Stimulated activated CD4-positive, alpha-beta T cell treated with anti-CD3 and anti-CD28 coated beads, Interleukin-1b, Interleukin-23, amount 100 ng/mL, for 48 hours (primary cell): Measurements from ENCODE around the gene ATP13A2.
A peak's percentile ranks its signal among the peaks of the same experiment; 100 is the strongest.

Experiments used
- DNase-seq: peaks from one replicate; pipeline ENCODE4 v3.0.0-alpha.2; 2020

Gene ATP13A2, protein sequence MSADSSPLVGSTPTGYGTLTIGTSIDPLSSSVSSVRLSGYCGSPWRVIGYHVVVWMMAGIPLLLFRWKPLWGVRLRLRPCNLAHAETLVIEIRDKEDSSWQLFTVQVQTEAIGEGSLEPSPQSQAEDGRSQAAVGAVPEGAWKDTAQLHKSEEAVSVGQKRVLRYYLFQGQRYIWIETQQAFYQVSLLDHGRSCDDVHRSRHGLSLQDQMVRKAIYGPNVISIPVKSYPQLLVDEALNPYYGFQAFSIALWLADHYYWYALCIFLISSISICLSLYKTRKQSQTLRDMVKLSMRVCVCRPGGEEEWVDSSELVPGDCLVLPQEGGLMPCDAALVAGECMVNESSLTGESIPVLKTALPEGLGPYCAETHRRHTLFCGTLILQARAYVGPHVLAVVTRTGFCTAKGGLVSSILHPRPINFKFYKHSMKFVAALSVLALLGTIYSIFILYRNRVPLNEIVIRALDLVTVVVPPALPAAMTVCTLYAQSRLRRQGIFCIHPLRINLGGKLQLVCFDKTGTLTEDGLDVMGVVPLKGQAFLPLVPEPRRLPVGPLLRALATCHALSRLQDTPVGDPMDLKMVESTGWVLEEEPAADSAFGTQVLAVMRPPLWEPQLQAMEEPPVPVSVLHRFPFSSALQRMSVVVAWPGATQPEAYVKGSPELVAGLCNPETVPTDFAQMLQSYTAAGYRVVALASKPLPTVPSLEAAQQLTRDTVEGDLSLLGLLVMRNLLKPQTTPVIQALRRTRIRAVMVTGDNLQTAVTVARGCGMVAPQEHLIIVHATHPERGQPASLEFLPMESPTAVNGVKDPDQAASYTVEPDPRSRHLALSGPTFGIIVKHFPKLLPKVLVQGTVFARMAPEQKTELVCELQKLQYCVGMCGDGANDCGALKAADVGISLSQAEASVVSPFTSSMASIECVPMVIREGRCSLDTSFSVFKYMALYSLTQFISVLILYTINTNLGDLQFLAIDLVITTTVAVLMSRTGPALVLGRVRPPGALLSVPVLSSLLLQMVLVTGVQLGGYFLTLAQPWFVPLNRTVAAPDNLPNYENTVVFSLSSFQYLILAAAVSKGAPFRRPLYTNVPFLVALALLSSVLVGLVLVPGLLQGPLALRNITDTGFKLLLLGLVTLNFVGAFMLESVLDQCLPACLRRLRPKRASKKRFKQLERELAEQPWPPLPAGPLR

DNA sequence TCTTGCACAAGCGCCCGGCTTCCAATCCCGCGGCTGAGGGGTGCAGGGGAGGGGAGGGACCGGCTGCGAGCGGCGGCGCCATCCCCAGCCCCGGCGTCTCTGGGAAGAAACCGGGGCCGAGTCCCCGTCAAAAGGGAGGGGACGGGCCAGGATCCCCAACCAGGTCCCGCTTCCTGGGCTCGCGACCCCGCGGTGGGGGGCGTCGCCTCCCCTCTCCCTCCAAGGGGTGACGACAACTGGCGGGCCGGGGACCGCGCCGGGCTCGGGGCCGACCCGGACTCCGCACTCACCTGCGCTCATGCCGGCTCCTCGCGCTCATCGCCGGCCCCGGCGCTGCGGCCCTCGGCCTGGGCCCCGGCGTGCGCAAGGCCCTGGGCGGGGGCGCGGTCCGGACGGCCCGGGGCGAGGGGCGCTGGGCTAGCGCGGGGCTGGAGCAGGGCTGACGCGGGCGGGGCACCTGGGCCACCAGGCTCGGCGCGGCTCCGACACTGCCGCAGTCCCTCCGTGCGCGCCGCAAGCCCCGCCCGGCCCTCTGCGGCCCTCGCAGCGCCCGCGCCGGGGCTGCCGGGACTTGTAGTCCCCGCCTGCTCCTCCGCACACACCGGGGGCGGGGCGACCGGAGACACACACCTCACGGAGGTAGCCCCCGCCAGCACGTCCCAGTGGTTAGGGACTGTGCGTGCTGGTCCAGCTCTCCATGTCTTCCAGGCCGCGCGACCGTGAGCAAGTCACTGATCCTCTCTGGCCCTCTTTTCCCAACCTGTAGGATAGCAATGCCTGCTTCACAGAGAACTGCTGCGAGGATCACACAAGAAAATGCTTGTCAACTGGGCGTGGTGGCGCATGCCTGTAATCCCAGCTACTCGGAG, at the start of gene ATP13A2:
Gene ATP13A2, minus strand, starts transcription at position 490 of the 869 bp plus-strand sequence. Its CDS starts 190 bp downstream, at position 300.
- peak; percentile 78 for DNase-seq

DNA sequence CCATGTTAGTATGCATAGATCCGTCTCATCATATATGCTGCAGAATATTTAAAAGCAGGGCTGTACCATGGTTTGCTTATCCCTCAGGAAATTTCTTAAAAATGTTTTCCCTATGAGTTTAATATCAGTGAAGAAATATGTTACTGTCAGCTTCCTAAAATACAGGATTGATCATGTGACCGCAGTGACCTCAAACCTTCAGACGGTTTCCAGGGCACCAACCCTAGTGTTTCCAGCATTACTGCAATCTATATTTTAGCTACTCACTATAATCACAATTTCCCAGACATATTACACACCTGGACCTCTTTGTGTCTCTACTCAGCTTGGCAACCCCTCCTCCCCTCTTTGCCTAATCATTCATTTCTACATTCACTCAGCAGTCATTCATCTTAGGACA, 49.8 kb upstream of the ATP13A2 start:
- no peak for DNase-seq

DNA sequence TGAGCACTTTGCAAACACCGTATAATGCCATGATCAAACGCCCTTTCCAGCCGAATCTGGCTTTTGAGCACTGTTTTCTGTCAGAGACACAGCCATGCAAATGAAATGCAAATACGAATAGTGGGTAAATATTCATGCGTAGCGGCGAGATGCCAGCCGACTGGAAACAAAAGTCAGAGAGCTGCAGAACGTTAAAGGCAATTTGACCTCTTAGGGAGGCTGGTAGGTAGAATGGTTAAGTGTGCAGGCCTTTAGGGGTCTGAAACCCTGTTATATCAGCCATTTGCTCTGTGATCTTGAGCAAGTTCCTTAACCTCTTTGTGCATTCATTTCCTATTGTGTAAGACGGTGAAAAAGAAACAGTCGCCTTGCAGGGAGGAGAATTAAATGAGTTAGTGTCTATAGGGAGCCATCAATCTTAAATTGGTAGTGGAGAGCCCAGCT, 48.6 kb upstream of the ATP13A2 start:
- DNase-seq = no peak

DNA sequence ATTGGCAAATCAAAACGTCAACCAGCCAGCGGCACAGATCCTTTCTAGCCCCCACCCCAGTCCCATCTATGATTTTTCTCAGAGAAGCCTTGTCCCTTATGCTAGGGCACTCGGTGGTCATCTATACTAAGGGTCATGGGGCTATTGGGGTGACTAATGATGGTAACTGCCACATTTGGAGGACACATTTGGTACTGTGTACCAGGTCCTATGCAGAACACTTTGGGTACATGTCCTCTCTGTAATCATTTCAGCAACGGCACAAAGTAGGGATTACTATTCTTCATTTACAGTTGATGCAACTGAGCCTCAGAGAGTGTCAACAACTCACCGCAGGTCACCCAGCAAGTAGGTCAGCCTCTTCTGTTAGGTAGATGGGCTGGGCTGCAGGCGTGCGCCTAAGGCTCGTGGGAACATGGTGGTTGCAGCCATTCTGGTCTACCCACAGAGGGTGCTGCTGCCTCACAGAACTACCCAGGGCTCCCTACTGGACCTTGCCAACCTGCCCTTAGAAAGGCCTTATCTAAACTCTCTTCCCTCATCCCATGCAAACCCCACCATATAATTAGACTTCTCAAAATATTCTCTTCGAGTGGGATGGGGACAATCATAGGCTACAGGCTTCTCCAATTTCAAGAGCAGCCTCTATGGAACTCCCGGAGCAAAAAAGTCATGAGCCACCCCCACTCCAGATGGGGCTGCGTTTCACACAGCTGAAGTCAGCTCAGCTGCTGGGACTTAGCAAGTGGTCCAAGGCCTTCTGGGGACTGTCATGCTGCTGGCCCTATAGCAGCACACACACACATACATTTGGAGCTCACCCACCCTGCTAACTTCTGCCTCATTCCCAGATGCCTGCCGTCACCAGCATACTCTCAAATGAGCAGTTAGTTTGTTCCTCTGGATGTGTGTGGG, 47.9 kb upstream of the ATP13A2 start:
- peak; percentile 43 for DNase-seq

DNA sequence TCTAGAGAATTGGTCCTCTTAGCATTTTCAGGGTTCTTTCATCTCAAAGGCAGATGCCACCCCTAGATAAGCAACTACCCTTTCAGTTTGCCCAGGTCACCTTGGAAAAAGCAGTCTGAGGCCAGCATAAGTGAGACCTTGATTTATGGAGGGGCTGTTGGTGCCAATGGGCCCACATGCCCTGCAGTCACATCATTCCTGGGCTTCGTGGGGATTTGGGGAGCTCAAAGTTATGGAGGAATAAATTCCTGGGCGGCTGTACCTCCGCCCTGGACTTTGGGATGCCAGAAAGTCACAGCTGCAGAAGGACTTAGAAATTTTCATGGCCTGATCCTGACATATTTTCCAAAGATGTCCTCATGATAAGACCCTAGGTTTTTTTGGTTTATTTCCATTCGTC, 44.8 kb upstream of the ATP13A2 start:
- no peak for DNase-seq

DNA sequence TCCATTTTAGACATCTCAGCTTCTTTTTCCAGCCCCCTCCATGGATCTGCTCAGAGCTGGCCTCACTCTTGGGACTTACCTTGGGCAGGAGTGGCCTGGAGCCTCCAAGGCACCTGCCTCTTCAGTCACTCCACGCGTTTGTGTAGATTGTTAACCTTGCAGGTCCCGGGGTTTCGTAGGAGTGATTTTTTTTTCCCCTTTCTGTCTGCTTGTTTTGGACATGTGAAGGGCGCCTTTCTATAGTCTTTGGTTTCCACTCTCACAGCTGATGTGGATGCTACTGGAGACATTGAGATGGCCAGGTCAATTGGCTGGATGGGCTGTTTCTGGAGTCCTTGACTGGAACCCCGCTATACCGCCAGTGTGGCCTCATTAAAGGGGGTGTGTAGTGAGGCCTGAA, 44.1 kb upstream of the ATP13A2 start:
- no peak for DNase-seq

DNA sequence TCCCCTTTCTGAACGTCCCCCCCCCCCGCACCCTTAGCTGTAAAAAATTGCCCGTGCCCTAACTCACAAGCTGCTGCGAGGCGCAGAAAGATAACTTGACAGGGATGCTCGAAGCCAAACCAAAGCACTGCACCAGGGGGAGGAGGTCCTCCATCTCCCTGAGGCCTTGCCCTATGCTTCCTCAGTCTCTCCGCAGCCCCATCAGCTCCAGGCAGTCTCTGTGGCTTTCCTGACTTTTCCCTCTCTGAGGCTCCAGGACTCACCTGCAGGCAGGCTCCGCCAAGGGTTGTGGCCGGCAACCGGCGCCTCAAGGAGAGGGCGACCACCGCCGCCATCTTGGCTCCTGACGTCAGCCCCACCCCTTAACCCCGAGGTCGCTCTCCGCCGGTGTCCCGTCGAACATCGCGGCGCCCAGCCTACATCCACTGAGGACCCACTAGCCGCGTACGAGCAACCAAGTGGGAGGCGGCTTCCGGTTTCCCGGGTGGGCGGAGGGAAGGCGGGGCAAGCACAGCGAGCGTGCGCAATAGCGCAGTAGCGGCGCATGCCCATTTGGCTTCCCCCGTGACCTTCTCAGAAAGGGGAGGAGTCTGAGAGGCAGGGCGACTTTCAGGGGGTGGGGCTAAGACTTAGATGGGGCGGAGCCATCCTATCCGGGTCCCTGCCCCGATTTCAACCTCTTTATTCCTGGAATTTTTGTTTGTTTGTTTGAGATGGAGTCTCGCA, 42.1 kb upstream of the ATP13A2 start, which contains the start of gene SDHB:
Gene SDHB, minus strand, starts transcription at position 348 of the 726 bp plus-strand sequence. Its CDS starts 13 bp downstream, at position 335.
- DNase-seq = peak; percentile 99

DNA sequence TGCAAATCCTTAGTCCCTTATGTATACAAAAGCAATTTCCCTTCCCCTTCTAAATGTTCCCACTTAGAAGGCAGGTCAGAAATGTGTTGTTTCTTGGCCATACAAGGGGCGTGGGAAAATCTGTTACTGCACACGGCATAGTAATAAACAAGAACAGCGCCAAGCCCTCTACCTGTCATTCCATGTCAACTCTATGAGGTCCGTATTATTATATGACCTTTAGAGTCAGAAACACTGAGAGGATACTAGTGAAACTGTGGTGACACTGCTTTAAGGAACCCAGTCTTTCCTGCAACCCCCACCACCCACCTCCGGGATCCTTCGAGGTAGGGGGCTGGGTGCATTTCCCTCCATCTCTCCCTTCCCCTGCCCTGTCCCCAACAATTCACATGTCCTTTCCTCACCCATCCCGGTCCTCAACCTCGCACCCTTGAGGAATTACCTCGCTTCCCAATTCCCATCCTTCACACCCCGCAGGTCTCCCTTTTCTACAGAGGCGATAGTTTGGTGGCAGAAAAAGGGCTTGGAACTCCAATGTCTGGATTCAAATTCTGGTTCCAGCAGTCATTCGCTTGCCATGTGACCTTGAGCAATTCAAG, 41.5 kb upstream of the ATP13A2 start:
- no peak for DNase-seq

DNA sequence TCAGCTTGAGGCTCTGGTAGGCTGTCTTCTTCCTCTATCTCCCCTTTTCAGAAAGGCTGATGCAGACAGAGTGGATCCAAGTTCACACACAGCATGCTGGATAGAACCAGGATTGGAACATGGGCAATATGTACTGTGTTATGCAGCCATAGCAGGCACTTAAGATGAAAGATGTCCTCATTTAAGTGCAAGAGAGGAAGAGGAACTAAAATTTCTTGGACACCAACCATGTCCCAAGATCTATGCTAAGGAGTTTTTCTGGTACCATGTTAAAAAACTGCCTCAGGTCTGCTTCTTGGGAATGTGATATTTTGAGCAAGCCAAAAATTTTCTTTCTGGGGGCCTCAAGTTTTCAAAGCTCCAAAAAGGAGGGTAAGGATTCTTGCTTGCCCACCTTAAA, 40.9 kb upstream of the ATP13A2 start:
- DNase-seq = no peak

DNA sequence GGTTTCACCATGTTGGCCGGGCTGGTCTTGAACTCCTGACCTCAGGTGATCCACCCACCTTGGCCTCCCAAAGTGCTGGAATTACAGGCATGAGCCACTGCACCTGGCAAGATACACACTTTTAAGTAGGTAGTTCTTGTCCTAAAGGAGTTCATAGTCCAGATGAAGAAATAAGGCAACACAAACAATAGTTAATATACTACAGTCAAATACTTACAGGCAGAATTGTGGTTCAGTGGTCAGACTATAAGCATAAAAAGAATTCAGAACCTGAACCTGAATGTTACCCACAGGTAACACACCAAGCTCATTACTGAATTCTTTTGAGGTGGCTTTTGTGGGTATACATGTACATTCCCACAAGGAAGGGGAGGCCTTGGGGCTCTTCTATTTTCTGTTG, 40.3 kb upstream of the ATP13A2 start:
- DNase-seq = no peak

DNA sequence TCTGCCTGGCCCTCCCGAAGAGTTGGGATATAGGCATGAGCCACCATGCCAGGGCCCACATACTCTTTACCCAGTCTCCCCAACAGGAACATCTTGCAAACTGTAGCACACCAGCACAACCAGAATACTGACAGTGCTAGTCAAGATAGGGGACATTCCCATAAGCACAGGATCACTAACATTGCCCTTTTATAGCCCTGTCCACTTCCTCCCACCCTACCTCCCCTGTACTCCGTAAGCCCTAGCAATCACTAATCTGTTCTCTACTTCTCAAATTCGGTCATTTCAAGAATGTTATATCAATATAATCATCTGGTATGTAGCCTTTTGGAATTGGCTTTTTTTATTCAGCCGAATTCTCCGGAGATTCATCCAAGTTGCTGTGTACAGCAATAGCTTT, 36.2 kb upstream of the ATP13A2 start:
- DNase-seq = no peak

DNA sequence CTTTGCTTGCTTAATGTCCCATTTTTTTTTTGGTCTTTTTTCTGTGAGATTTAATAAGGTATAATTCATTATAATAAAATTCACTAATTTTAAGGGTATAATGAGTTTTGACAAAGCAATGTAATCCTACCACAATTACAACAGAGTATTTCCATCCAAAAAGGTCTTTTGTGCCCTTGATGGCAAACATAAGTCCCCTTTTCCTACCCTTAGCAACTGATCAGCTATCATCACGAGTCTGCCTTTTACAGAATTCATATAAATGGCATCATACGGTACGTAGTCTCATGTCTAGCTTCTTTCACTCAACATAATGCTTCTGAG, 34.6 kb upstream of the ATP13A2 start:
- DNase-seq = no peak

DNA sequence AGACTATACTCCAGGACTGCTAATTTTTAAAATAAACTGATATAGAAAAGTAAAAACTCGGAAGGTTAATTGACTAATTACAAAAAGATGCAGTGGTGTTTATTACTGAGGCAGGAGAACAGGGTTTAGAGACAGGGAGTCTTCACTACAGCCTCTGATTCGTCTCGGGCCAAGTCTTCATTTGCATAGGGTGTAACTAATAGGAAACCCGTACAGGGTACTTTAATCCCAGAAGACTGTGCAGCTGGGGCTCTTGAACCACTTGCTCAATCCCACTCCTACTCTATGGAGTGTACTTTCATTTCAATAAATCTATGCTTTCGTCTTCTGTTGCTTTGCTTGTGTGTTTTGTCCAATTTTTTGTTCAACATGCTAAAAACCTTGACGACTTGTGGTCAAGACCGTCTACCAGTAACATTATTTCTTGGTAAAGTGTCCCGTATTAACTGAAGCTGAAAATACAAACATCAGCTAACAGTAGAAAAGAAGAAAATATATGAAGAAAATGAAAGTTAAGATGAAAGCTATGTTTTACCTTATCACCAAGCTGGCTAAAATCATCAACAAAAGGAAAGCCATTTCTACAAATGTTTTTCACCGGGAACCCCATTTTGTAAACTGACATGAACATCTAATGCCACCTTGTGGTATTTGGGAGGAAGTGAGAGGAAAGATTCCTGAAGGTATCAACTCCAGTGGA, 34.1 kb upstream of the ATP13A2 start:
- DNase-seq = no peak

DNA sequence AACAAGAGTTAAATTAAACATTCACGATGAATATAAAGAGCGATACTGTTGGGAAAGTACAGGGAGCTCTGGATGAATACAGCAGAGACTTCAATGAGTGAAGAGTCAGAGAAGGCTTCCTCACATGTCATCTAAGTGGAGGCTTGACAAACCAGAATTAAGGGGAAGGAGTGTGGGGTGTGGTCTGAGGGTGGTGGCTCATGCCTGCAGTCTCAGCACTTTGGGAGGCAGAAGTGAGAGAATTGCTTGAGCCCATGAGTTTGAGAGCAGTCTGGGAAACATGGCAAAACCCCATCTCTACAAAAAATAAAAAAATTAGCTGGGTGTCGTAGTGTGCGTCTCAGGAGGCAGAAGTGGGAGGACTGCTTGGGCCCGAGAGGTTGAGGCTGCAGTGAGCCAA, 33.4 kb upstream of the ATP13A2 start:
- no peak for DNase-seq

DNA sequence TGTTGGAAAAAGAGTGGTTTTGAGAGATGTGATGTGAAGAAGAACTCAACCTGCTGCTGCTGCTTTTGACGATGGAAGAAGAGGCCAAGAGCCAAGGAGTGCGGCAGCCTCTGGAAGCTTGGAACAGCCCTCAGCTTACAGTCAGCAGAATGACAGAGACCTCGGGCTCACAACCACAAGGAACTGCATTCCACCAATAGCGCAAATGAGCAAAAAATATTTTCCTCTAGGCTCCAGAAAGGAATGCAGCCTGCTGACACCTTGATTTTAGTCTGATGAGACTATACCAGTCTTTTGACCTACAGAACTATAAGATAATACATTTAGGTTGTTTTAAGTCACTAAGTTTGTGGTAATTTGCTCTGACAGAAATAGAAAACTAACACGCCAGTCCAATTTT, 31.9 kb upstream of the ATP13A2 start:
- no peak for DNase-seq

DNA sequence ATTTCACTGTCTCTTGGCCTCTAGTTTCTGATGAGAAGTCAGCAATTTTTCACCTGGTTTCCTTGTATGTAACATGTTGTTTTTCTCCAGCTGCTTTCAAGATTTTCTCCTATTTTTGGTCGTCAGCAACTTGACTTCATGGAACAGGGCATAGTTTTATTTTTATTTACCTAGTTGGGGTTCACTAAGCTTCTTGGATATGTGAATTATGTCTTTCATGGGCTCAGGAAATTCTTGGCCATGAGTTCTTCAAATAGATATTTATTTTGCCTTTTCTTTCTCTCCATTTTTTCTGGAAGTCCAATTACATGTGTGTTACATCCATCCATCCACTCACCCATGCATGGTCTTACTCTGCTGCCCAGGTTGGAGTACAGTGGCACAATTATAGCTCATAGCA, 28.4 kb upstream of the ATP13A2 start:
- no peak for DNase-seq

DNA sequence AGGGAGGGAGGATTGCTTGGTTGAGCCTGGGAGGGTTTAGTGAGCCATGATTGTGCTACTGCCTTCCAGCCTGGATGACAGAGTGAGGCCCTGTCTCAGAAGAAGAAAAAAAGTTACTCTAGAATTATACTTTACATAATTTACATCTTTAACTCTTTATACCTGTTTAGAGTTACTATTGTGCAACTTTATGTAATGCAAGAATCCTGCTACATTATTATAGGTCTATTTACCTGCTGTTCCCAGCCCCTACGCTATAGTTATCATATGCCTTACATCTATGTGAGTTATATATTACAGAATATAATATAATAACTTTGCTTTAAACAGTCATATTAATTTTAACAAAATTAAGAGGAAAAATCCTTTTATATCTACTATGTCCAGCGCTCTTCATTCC, 27.8 kb upstream of the ATP13A2 start:
- DNase-seq = no peak

DNA sequence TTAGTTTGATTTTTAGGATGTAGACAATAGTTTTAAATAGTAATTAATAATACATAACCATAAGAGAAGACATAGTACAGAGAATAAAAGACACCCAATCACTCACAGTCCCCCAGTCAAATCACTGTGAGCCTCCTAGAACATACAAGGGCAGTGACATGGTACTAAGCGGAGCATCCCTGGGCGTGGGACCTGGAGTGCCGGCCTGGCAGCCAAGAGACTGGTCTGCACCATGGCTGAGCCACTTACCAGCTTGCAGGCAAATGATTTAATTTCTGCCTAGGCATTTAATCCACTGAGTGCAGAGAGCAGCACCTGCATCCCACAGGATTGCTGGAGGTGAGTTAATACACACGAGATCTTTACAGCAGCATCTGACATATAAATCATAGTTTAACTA, 21.8 kb upstream of the ATP13A2 start:
- DNase-seq = no peak

DNA sequence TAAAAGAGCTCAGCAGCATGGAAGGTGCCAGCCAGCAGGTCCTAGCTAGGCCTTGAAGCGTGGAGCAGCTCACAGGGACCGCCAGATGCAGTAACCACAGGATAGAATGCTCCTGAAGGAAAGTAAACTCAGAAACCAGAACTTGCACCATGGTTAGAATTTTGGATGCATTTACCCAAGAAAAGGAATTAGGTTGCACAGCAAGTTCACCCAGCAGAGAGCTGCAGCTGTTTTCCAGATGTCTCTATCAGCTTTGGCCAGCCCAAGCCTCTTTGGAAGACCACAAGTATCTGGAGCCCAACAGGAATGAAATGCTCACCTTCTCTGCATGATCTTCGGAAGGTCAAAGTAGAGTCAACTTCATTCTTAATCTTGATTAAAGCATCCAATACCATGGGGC, 21.0 kb upstream of the ATP13A2 start:
- DNase-seq = no peak
